Measurements from ENCODE around the gene CLEC2D. TPM values are rescaled to one million over a fixed set of nuclear protein-coding genes. Genes with fewer than 3 reads are reported as not detected.

CLEC2D gene

DNA sequence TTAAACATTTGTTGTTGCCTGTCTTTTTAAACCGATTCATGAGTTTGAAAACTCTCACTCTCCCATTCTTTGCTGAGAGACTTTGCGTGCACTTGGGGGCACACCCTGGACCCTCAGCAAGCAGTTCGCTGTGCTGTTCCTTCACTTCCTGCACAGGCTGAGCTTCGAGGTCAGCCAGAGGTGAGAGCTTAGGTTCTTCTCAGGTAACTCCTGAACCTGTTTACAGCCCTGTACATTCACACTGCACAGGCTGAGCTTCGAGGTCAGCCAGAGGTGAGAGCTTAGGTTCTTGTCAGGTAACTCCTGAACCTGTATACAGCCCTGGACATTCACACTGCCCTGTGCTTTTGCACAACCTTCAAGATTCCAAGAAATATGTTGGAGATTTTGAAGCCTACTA, 73.1 kb downstream of the CLEC2D start:
- H3K36me3 ChIP-seq (replicated peaks in 1 of 2; ENCODE audit: control insufficient read depth in 2 of 2, insufficient read depth in 2 of 2, low read length in 2 of 2) = no peaks in the 10 kb centered on the region
- H4K8ac ChIP-seq (ENCODE audit: low read depth, low read length) = no peak overlapping the region
- no peak overlapping the region for H2AK5ac ChIP-seq (ENCODE audit: low read depth, low read length)
- no peak overlapping the region for H2BK15ac ChIP-seq (ENCODE audit: low read length)
- H2BK5ac ChIP-seq (ENCODE audit: low read length) = no peak overlapping the region
- peak overlapping the region; percentile 64 for H3K18ac ChIP-seq (ENCODE audit: low read length)
- WGBS, 2 donors (ENCODE audit: extremely low coverage in 2 of 2, insufficient read length in 2 of 2, insufficient replicate concordance in 1 of 2) = no CpG with 5 or more reads among the region's 5 CpGs
- H4K91ac ChIP-seq (ENCODE audit: low read depth, low read length, poor library complexity) = no peak overlapping the region
- no peak overlapping the region for H3K4me2 ChIP-seq (ENCODE audit: insufficient read depth, low read length, poor library complexity, severe bottlenecking)
- H3K9ac ChIP-seq (ENCODE audit: low read depth, low read length, poor library complexity) = no peak overlapping the region
- no peak overlapping the region for H2BK12ac ChIP-seq (ENCODE audit: low read length)
- no peaks in the 10 kb centered on the region for H3K27me3 ChIP-seq (ENCODE audit: control insufficient read depth in 3 of 3, insufficient read depth in 3 of 3, low read depth in 1 of 3, low read length in 3 of 3)
- H3K27ac ChIP-seq (replicated peaks; ENCODE audit: low read length) = no peak overlapping the region
- H3K79me1 ChIP-seq (ENCODE audit: low read depth, low read length) = no peaks in the 10 kb centered on the region
- H3K4me1 ChIP-seq (ENCODE audit: control insufficient read depth in 2 of 2, insufficient read depth in 1 of 2, low read depth in 1 of 2, low read length in 2 of 2) = no peaks in the 10 kb centered on the region
- no peak overlapping the region for H3K4ac ChIP-seq (ENCODE audit: low read length)
- H3K23ac ChIP-seq (ENCODE audit: low read depth, low read length, poor library complexity) = no peak overlapping the region
- H2BK120ac ChIP-seq (ENCODE audit: low read depth, low read length) = no peak overlapping the region
- DNase-seq (ENCODE audit: low spot score) = no peak
- no peak overlapping the region for H3K14ac ChIP-seq (ENCODE audit: low read length)
- H3K4me3 ChIP-seq (ENCODE audit: low read length in 2 of 2) = no peak overlapping the region
- no peaks in the 10 kb centered on the region for H3K9me3 ChIP-seq (replicated peaks in 1 of 2; ENCODE audit: control insufficient read depth in 2 of 2, insufficient read depth in 1 of 2, low read depth in 1 of 2, low read length in 2 of 2)
- peak overlapping the region; percentile 32 for H2AFZ ChIP-seq (ENCODE audit: low read length)

- H2BK15ac ChIP-seq (ENCODE audit: low read length) = no peak overlapping the region
These were observed 75.7 kb downstream of the CLEC2D start for GRCh38 chr12:9745199-9745598.

More at GRCh38 chr12:9745199-9745598, 75.7 kb downstream of the CLEC2D start:
- H4K91ac ChIP-seq (ENCODE audit: low read depth, low read length, poor library complexity) = no peak overlapping the region
- no peak overlapping the region for H2BK12ac ChIP-seq (ENCODE audit: low read length)
- no peak overlapping the region for H2BK5ac ChIP-seq (ENCODE audit: low read length)
- H3K9me3 ChIP-seq (replicated peaks in 1 of 2; ENCODE audit: control insufficient read depth in 2 of 2, insufficient read depth in 1 of 2, low read depth in 1 of 2, low read length in 2 of 2) = no peaks in the 10 kb centered on the region
- H2AK5ac ChIP-seq (ENCODE audit: low read depth, low read length) = no peak overlapping the region
- no peak overlapping the region for H3K4ac ChIP-seq (ENCODE audit: low read length)
- no peak for DNase-seq (ENCODE audit: low spot score)
- H3K27ac ChIP-seq (replicated peaks; ENCODE audit: low read length) = no peak overlapping the region
- peak overlapping the region; percentile 62 for H2AFZ ChIP-seq (ENCODE audit: low read length)
- no peak overlapping the region for H2BK120ac ChIP-seq (ENCODE audit: low read depth, low read length)
- H3K4me2 ChIP-seq (ENCODE audit: insufficient read depth, low read length, poor library complexity, severe bottlenecking) = no peak overlapping the region
- no peak overlapping the region for H3K4me3 ChIP-seq (ENCODE audit: low read length in 2 of 2)
- no peaks in the 10 kb centered on the region for H3K27me3 ChIP-seq (ENCODE audit: control insufficient read depth in 3 of 3, insufficient read depth in 3 of 3, low read depth in 1 of 3, low read length in 3 of 3)
- H3K18ac ChIP-seq (ENCODE audit: low read length) = no peak overlapping the region
- no peaks in the 10 kb centered on the region for H3K79me1 ChIP-seq (ENCODE audit: low read depth, low read length)
- WGBS, 2 donors (ENCODE audit: extremely low coverage in 2 of 2, insufficient read length in 2 of 2, insufficient replicate concordance in 1 of 2) = no CpG with 5 or more reads among the region's 3 CpGs
- no peaks in the 10 kb centered on the region for H3K36me3 ChIP-seq (replicated peaks in 1 of 2; ENCODE audit: control insufficient read depth in 2 of 2, insufficient read depth in 2 of 2, low read length in 2 of 2)
- no peak overlapping the region for H4K8ac ChIP-seq (ENCODE audit: low read depth, low read length)
- no peak overlapping the region for H3K23ac ChIP-seq (ENCODE audit: low read depth, low read length, poor library complexity)
- no peaks in the 10 kb centered on the region for H3K4me1 ChIP-seq (ENCODE audit: control insufficient read depth in 2 of 2, insufficient read depth in 1 of 2, low read depth in 1 of 2, low read length in 2 of 2)
- no peak overlapping the region for H3K14ac ChIP-seq (ENCODE audit: low read length)
- no peak overlapping the region for H3K9ac ChIP-seq (ENCODE audit: low read depth, low read length, poor library complexity)

Small RNA genes lying within 50 kb of the gene (small RNA-seq; reads per million reads assigned to genes)
- gene AC010186.4 (ENCODE audit: insufficient read depth) (not detected), gene RNU6-700P (ENCODE audit: insufficient read depth) (not detected)

Data from neuronal stem cell (in vitro differentiated cells).